DMS153 treated with DMSO at 0.1 percent for 48 hours (cell line): Measurements from ENCODE around the gene STXBP2.

Experiments
- DNase-seq: peaks from one replicate; lab custom pipeline; 2025; ENCODE audit not compliant: unreplicated experiment; lab: John Stamatoyannopoulos, UW

STXBP2 gene

DNA sequence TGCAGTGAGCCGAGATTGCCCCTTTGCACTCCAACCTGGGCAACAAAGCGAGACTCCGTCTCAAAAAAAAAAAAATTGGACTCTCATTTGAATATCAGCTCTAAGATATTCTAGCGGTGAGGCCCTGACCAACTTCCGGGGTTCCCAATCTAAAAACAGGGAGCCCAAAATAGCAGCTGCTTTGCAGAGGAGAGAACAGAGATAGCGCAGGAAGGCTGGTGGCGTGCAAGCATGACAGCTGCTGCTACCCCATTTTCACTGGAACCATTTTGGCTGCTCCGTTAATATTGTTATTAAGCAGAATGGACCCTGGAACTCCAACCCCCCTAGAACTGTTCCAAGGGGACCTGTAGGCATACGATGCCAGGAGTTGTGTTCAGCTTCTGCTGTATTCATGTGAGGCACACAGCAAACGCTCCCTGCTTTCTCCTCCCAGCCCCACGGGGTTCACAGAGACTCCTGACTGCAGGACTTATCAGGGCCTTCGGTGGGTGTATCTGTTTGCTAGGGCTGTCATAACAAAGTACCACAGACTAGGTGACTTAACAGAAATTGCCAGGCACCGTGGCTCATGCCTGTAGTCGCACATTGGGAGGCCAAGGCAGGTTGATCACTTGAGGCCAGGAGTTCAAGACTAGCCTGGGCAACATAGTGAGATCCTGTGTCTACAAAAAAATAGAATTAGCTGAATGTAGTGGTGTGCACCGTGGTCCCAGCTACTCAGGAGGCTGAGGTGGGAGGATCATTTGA is 11.5 kb downstream of the STXBP2 start:
- no peak for DNase-seq

GRCh38 chr19:7650148-7650547 is 13.2 kb downstream of the STXBP2 start:
- DNase-seq = no peak

DNA sequence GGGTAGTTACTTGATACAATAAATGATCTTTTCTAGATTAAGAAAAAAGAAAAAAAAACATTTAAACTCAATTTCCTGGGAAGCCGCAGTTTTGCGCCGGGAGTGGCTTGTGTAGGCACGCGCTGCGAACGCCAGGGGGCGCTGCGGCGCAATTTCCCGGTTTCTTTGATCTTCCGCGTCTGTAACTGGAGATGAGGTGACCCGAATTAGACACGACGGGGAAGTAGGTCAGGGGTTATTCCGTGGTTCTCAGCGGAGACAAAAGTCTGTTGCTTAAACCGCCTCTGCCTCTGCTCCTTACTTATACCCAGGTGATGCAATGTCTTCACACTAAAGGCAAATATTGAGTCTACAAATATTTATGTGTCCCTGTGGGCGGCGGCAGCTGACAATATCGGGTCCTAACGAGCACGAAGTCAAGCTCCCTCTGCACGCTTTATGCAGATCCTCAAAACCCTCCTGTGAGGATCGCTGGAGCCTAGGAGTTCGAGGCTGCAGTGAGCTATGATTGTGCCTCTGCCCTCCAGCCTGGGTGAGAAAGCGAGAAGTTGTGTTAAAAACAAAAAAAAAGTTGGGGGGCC is 15.2 kb downstream of the STXBP2 start:
- peak; percentile 75 for DNase-seq

DNA sequence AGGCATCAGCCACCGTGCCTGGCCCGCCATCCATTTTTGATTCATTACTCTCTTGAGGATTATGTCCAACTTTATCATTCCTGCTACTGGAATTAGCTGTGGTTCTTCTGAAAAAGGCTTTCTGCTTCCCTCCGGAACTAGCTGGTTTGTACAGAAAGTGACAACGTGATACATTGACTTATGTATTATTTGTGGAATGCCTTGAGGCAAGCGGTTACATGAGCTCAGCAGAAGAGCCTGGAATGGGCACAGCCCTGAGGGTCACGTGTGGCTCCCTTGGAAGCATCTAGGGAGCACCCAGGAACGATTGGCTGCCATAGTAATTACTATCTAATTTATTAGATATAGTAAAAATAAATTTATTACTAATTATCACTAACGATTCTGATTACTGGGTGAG is 17.5 kb downstream of the STXBP2 start:
- DNase-seq = no peak

- no peak for DNase-seq
These were observed 18.7 kb downstream of the STXBP2 start for GRCh38 chr19:7655581-7655980.

- no peak for DNase-seq
These were observed 20.3 kb downstream of the STXBP2 start for GRCh38 chr19:7657131-7657751.

GRCh38 chr19:7658219-7658686 is 21.3 kb downstream of the STXBP2 start:
- DNase-seq = no peak

- no peak for DNase-seq
These were observed 25.0 kb downstream of the STXBP2 start for GRCh38 chr19:7661744-7662538.

- DNase-seq = no peak
These were observed 25.7 kb downstream of the STXBP2 start for GRCh38 chr19:7662657-7663056.

GRCh38 chr19:7663706-7664105 is 26.8 kb downstream of the STXBP2 start:
- DNase-seq = no peak

DNA sequence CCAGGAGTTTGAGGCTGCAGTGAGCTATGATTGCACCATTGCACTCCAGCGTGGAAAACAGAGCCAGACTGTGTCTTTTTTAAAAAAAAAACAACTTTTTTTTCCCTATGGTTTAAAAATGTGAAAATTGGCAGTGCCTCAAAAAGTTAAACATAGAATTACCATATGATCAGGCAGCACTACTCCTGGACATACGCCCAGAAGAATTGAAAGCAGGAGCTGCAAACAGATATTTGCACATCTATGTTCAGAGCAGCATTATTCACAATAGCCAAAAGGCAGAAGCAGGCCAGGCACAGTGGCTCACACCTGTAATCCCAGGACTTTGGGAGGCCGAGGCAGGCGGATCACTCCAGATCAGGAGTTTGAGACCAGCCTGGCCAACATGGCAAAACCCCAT is 28.2 kb downstream of the STXBP2 start:
- DNase-seq = no peak

GRCh38 chr19:7668842-7669241 is 31.9 kb downstream of the STXBP2 start, which contains the start of gene RETN:
Gene RETN, plus strand, starts transcription at chr19:7669049. Its CDS starts 278 bp downstream, at chr19:7669327.
- no peak for DNase-seq

GRCh38 chr19:7669641-7670040 is 32.7 kb downstream of the STXBP2 start:
- DNase-seq = no peak

DNA sequence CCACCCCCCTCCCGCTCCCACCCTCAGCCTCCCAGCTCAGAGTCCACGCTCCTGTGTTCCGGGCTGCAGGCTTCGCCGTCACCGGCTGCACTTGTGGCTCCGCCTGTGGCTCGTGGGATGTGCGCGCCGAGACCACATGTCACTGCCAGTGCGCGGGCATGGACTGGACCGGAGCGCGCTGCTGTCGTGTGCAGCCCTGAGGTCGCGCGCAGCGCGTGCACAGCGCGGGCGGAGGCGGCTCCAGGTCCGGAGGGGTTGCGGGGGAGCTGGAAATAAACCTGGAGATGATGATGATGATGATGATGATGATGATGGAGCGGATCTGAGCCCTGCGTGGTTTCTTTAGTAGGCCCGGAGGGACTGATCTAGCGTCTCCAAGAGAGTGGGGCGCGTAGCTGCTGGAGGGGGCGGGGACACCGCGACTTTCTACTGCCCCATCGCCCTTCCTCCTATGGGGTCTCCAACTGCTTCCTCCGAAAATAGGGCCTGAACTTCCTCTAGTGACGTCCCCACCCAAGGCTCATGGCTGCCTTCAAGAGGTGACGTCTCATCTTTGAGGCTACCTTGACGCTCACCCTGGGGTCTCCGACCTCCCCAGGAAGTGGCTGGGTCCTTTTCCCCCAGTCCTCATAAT is 33.4 kb downstream of the STXBP2 start:
- no peak for DNase-seq

DNA sequence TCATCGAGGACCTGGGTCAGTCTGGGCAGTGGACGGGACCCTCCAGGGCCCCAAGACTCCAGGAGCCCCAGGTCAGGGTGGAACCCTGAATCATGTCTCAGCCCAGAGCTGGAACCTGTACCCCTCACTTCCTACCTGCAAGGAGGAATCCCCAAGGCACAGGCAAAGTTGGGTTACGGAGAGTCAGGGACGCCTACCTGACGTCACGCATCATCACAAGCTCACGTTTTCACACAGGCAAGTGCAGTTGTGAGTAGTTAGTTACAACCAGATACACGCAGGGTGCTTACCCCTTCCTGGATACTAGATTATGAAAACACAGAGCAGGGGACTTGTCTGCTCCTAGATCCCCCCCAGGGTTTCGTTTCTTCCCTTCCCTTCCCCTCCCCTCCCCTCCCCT is 33.9 kb downstream of the STXBP2 start:
- DNase-seq = no peak

DNA sequence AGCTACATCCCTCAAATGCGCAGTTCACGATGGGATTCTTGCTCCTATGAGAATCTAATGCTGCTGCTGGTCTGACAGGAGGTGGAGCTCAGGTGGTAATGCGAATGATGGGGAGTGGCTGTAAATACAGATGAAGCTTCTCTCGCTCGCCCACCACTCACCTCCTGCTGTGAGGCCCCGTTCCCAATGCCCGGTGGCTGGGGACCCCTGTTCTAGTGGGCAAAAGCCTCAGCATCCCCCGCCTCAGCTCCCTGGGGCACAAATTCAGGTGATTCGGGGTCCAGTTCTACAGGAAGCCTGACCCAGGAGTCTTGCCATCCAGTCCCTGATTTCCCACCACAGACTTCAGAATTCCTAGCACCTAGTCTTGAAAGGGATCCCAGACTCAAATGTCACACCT is 35.6 kb downstream of the STXBP2 start:
- no peak for DNase-seq

DNA sequence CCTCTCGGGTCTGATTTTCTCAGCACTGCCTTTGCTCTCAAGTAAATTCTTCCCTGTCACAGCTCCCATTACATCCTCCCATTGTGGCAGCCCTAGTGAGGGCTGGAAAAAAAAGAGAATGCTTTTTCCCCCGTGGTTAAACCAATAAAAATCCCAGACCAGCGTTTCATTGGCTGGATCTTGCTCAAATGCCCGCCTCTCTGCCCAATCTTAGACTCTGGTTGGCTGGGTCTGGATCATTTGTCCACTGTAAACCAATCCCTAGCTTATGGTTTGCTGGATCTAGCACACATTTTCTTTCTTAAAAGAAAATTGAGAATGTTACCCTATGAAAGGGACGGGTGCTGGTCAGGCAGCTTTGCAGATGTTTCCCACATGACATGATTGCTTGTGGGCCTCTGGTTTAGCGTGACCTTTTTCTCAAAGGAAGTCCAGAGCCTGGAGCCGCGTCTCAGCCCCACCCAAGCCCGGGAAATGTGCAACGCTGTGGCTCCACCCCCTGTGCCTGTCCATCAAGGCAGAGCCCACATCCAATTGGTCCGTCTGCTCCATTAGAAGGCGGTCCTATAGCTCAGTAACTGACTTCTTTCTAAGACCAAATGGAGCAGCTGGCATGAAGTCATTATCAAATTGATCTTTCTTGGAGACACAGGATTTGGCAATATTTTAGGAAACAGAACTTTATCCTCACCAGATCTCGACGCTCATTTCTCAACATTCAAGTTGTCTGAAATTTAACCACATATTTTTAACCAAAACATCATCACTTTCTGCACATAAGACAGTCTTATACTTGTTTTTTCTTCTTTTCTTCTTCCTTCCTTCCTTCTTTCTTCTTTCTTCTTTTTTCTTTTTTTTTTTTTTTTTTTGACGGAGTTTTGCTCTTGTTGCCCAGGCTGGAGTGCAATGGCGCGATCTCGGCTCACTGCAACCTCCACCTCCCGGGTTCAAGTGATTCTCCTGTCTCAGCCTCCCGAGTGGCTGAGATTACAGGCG is 37.4 kb downstream of the STXBP2 start:
- no peak for DNase-seq

DNA sequence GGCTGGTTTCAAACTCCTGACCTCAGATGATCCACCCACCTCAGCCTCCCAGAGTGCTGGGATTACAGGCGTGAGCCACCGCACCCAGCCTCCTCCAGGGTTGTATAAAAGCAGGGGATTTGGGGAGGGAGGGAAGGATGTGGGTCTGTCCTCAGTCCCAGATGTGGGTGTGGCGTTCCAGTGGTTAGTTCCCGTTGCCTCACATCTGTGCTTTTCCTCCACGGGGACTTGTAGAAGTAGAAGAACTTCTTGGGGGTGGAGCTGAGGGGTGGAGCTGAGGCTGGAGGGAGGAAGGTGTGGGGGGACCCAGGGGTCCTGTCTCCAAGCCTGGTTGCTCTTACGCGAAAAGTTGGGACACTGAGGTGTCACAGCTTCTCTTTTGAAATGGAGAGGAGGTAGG is 39.5 kb downstream of the STXBP2 start:
- no peak for DNase-seq

GRCh38 chr19:7676854-7677253 is 39.9 kb downstream of the STXBP2 start, which contains the start of gene MCEMP1:
Gene MCEMP1, plus strand, starts transcription at chr19:7677090. Its CDS starts 31 bp downstream, at chr19:7677121.
- DNase-seq = no peak
